GM06990 (cell line): ENCODE measurements around the gene CD9.
"Not testable (repeated sequence)": the region's sequence is repeated elsewhere in the genome, so short reads cannot be mapped to it uniquely, and the experiment has no call there.

Experiments used
- DNase-seq: peaks from one replicate; pipeline ENCODE4 v3.0.0-alpha.2; 2011; ENCODE audit not compliant: insufficient read length; ENCODE audit errors: extremely low read depth
- H3K27me3 ChIP-seq: replicated peaks from 2 replicates; pipeline ENCODE4 v1.6.0; 2011; ENCODE audit warnings: low read length; ENCODE audit not compliant: control insufficient read depth, insufficient read depth
- H3K36me3 ChIP-seq: 2 replicates; pipeline ENCODE4 v1.5.1; 2011; ENCODE audit warnings: low read length; ENCODE audit not compliant: control insufficient read depth, insufficient read depth
- H3K4me3 ChIP-seq: replicated peaks from 2 replicates; pipeline ENCODE4 v1.5.1; 2011; ENCODE audit warnings: low read depth, mild to moderate bottlenecking, control low read depth, low read length
- CTCF ChIP-seq: IDR thresholded peaks from 2 replicates; pipeline ENCODE4 v1.5.1; 2011; ENCODE audit warnings: low read length, control low read depth, mild to moderate bottlenecking, inconsistent platforms; ENCODE audit not compliant: insufficient read depth, poor library complexity, severe bottlenecking

Gene CD9

GRCh38 chr12:6207259-6207925, 7.2 kb downstream of the CD9 start:
- DNase-seq, result no peak
- TF ChIP-seq CTCF, result no peak
- peaks cover 4% of the 10 kb centered on the region; the same call in 1 of the 2 replicates for H3K27me3 ChIP-seq

GRCh38 chr12:6208130-6208529, 7.9 kb downstream of the CD9 start:
- no peak overlapping the region for H3K4me3 ChIP-seq
- DNase-seq, result no peak
- peaks cover 1% of the 10 kb centered on the region; the same call in 1 of the 2 replicates for H3K27me3 ChIP-seq
- H3K36me3 ChIP-seq, result no peaks in the 10 kb centered on the region
- TF ChIP-seq CTCF, result no peak

More at GRCh38 chr12:6207259-6207925, 7.2 kb downstream of the CD9 start:
- Histone ChIP-seq H3K36me3 (no peaks in the 10 kb centered on the region), H3K4me3 (no peak overlapping the region)

GRCh38 chr12:6209428-6209827, 9.2 kb downstream of the CD9 start:
- H3K36me3 ChIP-seq, DNase-seq, H3K27me3 ChIP-seq, H3K4me3 ChIP-seq: not testable (repeated sequence)

- no peaks in the 10 kb centered on the region for H3K36me3 ChIP-seq
- H3K4me3 ChIP-seq, result no peak overlapping the region
- TF ChIP-seq CTCF, result no peak
- no peaks in the 10 kb centered on the region; the same call in none of the 2 replicates for H3K27me3 ChIP-seq
- DNase-seq, result no peak
Observed at GRCh38 chr12:6211421-6211869, 11.2 kb downstream of the CD9 start.

GRCh38 chr12:6212086-6212485, 11.9 kb downstream of the CD9 start:
- Histone ChIP-seq H3K27me3 (no peaks in the 10 kb centered on the region; the same call in none of the 2 replicates), H3K36me3 (no peaks in the 10 kb centered on the region), H3K4me3 (no peak overlapping the region)
- DNase-seq, result no peak
- no peak for TF ChIP-seq CTCF

GRCh38 chr12:6213969-6214368, 13.8 kb downstream of the CD9 start:
- Histone ChIP-seq H3K4me3 (no peak overlapping the region), H3K27me3 (no peaks in the 10 kb centered on the region; the same call in none of the 2 replicates), H3K36me3 (no peaks in the 10 kb centered on the region)
- no peak for DNase-seq
- TF ChIP-seq CTCF, result no peak
